GM21825 (cell line): ENCODE measurements around the gene HDAC7.
A peak's percentile ranks its signal among the peaks of the same experiment; 100 is the strongest.

Experiments
- ATAC-seq: cut with Tn5 transposase; IDR thresholded peaks from one replicate; pipeline ENCODE4 v1.9.1; 2021; ENCODE audit warnings: mild to moderate bottlenecking, moderate library complexity; ENCODE audit not compliant: unreplicated experiment

HDAC7 gene

DNA sequence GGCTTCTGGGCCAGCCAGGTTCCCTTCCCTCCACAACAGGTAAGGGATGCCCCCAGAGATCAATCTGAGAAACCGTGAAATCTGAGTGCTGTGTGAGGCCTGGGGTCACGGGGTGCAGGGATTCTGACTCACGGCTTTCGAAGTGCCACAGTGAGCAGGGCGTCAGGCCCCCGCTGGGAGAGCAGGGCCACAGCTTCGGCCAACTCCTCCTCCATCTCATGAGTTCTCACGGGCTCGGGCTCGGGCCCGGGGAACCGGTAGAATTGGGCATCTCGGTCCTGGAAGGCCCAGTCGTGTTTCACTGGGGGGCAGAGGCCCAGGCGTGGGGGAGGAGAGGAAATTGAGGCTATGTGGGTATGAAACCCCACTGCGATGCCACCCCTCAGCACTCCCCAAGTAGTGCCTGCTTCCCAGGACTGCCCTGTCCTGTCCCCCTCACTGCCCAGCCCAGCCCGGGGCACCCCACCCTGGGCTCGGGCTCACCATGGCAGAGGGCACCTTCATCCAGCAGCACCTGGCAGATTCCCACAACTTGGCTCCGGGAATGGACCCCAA is 68.7 kb downstream of the HDAC7 start:
- no peak for ATAC-seq

DNA sequence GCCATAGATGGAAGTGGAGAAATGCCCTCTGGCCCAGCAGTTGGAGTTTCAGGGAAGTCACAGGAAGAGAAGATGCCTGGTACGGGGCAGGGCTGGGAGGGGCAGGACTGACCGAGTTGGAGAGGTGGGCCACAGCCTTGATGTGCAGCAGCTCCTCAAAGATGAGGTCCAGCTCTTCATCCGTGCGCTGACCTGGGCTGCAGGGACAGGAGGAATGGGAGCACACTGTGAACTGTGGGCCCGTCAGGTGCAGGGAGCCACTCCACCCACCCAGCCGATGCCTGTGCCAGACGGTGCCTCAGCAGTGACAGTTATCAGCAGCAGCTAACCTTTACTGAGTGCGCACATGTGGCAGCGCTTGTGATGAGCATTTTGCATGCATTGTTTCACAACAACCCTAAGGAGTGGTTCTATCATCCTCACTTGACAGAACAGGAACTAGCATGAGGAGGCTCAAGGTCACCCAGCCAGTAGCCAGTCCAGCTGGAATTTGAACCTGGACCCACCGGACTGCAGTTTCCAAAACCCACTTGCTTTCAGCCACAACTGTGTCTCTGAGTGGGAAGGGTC is 69.4 kb downstream of the HDAC7 start:
- ATAC-seq: no peak

DNA sequence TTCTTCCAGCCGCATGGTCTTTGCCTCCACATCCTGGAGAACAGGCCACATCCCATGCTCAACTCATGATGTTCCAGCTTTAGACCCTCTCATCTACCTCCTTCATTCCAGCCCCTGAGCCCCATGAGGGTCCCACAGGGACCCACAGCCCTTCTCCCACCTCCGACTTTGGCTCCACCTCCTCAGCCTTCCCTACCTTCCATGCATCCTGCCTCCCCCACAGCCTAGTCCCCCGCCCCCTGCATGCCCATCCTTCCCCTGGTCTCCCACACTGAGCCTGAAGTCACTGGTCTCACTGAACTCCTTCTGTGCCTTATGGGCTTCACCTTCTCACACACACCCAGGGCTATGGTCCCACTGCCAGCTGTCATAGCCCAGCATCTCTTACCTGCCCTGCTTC is 70.8 kb downstream of the HDAC7 start:
- ATAC-seq: no peak

DNA sequence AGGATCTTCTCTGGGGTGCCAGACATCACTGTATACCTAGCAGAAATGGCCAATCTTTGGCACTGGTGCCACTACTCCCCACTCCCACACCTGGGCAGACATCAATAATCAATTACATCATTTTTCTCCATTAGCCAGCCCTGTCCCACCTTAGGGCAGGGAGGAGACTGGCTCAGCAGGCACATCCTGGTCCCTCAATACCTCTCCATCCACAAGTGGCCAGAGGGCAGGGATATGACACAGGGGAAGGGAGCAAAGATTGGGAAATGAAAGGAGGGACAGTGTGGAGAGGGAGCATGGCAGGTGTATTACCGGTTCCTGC is 71.2 kb downstream of the HDAC7 start:
- ATAC-seq: no peak

DNA sequence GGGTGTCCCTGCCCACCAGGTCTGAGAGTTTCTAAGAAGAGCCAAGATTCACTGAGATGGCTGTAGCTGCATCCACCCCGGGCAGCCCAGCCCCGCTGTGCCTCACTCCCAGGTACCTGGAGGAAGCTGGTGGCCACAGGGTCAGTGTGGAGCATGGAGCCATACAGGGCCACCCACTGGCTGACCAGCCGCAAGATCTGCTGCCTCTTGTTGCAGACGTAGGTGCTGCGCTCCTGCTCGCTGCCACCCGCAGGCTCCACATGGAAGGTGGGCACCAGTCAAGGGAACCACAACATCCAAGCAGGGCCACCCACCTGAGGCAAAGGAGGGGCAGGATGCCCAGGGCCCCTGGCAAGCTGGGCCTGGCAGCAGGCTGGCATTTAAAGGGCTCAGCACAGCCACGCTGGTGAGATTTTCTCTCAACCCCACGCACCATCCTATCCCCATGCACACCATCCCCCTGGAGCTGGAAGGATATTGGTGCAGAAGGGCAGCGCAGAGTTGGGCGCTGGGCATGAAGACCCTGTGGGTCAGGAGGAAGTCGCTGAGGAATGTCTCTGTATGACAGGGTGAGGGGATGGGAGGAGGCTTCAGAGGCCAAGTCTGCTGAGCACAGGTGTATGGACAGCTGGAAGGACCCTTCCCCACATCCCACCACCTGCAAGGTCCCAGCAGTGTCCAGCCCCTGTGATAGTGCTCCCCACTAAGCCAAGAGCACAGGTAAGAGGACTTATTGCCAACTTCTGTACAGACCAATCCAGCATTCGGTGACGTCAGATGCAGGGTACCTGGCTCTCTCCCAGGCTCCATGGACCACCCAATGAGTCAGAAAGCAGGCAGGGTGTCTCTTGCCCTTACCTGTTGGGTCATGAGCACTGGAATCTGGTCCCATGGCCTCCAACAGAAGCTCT is 71.9 kb downstream of the HDAC7 start:
- peak; percentile 13 for ATAC-seq

DNA sequence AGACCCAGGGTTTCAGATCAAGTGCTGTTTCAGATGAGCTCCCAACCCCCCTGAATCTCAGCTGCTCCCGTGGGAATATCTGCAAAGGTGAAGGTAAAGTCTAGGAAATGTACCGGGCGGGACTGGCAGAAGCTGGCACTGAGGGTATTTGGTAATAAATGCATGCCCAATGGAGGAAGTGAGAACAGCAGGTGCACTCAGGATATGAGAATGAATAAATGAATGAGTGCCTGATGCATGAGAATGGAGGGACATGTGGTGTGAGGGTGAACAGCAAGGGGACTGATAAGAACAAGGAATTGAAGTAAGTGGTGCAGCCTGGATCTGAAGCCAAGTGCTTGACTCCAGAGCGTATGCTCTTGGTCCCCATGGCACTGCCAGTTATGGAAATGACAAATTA is 72.6 kb downstream of the HDAC7 start:
- ATAC-seq: peak; percentile 41

DNA sequence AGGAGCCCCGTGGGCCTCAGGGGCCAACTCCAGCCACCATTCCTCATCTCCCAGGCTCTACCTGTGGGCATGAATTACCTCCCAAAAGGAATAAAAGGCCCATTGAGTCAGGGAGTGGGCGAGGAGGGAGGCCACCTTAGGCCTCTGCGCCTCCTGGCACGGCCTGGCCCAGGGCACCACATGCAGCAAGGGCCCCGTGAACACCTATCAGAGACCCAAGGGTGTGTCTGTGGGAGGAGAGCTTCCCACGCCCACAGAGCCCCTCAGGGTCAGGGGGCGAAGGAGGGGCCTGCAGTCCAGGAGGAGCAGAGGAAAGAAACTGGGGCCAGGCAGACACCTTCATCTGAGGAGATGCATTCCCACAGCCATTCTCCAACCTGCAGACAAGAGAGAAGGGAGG is 73.2 kb downstream of the HDAC7 start:
- no peak for ATAC-seq

DNA sequence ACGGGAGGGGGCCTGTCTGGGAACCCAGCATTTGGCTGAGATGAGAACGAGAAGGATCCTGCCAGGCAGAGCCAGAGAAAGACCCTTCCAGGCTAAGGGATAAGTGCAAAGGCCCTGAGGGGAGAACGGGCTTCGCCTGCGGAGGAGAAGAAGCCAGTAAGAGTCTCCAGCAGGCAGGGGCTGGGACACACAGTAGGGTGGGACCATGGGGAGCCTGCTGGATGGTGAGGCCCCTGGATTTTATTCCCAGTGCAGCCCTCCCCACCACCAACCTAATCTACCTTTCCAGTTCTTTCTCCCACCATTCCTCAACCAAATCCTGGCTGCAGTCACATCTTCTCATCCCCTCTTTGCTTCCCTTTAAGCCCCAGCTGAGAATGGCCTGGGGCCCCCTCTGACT is 73.6 kb downstream of the HDAC7 start:
- ATAC-seq: no peak

DNA sequence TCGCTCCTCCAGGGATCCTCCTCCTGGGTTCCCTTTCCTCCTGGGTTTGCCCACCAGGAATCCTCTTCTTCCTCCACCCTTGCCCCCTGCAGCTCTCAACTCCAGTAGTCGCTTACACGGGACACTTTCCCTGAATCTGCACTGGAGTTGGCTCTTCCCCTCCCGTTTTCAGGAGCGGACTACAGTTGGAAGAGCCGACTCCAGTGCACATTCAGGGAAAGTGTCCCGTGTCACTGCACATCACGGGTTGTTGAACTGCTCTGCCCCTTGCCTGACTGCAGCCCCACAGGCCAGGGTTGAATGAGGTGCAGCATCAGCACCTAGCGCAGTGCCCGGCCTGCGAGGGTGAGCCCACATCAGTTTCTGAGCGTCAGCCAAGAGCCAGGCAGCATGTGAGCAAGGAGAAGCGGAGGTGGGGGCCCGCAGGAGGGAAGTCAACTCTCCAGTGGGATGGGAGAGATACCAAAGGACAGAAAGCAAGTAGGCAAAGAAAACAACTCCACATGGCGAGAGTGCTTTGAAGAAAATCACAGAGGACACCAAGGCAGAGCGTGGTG is 74.1 kb downstream of the HDAC7 start:
- no peak for ATAC-seq

DNA sequence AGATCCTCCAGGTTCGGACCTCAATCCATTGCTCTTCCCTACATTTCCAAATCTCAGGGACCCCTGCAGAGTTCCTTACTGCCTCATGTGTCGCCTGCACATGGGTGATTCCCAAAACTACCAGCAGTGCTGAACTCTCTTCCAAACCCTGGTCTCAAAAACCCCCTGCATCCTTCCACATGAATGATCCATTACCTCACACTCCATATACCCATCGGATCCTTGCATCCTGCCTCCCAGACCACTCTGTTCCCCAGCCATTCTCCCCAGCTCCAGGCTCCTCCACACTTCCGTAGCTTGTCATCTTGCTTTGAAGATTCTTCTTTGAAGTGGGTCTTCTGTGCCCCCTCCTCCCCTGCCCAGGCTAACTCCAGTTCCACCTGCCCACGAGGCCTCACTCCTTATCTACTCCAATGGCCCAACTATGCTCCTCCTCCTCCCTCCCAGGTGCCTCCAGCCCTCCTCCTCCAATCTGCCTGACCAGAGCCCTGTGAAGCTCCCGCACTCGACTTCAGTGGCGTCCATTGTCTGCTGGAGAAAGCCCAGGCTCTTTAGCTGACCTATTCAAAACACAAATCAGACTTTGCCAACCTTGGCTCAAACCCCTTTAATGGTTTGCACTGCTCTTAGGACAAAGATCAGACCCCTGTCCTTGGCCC is 74.8 kb downstream of the HDAC7 start:
- ATAC-seq: no peak

DNA sequence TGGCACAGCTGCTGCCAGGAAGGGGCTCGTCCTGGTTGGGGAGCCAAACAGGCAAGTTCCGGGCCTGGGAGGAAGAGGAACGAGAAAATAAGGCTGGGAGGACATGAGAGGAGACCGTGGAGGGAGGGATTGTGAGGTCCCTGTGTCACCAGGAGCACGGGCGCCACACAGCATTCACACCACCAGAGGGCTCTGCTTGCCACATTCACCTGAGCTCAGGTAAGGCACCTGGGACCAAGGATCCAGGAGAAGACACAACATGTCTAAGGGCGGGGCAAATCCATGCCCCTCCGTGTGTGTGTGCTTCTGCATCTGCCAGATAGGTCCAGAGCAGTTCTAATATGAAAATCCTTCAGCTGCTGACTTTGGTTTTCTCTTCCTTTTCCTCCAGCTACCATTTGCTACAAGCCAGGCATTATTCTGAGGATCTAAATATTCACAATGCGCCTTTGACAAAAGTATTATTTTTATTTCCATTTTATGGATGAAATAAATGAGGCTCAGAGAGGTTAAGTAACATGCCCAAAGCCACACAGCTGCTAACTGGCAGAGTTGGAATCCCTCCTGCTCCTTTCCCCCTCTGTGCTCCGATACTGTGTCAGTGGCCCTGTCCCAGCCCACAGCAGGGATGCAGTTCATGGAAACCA is 75.6 kb downstream of the HDAC7 start:
- ATAC-seq: no peak

DNA sequence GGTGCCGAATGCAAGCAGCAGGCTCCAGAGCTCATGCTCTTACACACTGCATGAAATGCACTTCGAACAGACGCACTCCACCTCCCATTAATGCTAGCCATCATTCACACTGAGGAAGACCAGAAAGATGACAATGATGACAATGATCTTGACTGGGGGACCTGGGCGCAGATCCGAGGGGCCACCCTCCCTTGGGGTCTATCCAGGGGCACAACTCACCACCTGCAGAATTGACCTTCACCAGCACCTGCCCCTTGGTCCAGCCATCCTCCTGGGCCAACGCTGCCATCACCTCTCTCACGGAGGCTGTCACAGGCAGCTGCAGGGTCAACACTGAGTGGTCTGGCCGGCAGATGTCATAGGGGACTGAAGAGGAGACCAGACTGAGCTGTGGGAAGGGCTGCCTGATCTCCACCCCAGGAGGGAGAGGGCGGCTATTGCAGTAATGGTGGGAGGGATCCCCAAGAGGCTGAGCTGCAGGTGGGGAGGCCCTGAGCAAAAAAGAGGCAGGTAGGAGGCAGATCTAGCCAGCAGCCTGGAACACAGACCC is 76.3 kb downstream of the HDAC7 start:
- ATAC-seq: no peak

DNA sequence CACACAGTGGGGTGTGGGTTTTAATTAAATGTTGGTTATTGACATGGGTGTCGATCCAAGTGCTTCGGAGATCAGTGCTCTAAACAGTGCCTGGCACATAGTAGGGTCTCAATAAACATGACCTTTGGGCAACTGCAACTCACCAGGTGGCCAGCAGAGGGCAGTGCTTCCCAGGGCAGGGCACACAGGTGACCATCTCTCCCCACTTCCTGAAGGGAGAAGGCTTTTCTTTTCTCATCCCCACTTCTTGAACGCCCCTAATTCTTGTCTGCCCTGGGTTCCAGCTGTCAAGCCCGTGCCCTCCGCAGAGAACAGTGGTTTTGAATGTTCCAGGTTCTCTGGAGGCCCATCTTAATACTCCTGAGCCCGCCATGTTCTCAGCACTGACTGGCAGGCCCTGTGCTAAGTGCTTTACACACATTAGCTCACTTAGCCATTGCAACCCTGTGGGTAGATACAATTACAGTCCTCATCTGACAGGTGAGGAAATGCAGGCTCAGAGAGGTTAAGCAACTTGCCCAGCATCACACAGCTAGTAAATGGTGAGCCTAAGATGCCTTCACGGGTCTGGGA is 77.4 kb downstream of the HDAC7 start:
- no peak for ATAC-seq

DNA sequence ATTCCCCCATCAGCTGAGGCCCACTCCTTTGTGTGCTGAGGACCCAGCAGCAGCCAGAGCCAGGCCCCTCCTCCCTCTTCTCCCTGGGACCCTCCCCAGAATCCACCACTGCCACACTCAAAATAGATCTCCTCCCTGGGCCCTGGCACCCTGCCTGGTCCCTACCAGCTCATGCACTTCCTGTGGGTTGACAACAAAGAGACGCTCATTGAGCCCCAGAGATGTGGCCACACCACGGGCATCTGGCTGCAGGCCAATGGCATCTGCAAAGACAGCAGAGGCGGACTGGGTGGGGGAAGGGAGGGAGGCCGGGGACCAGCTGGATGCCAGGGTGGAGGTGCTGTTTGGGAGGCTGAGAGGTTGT is 78.4 kb downstream of the HDAC7 start:
- ATAC-seq: no peak

DNA sequence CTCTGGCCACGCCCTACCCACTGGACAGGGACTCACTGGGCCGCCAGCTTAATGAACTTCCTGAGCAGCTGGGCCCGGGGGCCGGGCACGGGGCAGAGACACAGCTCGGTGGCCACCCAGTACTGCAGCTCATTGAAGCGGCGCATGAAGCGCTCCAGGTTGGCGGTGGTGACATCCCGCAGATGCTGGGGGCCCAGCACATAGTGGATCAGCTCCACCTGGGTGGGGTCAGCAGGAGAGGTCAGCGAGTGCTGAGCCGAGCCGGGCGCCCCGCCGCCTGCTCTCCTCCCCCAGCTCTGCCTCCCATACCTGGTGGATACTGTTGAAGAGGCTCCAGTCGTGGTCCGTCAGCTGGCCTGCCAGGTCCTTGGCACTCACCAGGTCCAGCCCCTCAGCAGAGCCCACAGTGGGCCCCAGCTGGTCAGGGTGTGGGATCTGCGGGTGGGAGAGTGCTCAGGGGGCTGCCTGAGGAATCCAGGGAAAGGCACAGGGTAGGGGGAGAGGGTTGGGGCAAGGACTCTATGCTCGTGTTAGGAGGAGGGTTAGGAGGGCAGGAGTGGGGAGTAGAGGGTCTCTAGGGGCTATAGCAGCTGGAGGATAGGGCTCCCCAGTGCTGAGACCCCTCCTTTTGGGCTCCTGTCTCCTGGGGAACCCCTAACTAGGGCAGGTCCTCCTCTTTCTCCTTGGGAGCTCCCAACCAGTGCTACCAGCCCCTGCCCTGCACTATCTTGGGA is 78.9 kb downstream of the HDAC7 start:
- peak; percentile 50 for ATAC-seq

DNA sequence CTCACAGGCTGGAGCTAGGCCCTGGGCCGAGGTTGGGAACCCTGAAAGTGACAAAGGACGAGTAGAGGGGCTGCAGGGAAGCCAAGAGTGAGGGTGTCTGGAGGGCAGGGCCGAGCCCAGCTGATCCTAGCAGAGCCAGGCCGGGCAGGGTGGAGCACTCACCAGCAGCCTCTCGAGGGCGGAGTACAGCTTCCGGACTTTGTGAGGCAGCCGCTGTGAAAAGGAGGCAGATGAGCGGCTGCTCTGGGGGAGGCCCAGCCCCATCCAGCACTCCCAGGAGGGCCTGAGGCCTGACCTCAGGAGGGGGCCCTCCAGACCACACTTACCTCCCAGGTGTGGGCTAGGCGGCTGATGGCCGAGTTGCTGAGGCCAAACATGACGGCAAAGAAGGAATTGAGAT is 79.7 kb downstream of the HDAC7 start:
- peak; percentile 64 for ATAC-seq

DNA sequence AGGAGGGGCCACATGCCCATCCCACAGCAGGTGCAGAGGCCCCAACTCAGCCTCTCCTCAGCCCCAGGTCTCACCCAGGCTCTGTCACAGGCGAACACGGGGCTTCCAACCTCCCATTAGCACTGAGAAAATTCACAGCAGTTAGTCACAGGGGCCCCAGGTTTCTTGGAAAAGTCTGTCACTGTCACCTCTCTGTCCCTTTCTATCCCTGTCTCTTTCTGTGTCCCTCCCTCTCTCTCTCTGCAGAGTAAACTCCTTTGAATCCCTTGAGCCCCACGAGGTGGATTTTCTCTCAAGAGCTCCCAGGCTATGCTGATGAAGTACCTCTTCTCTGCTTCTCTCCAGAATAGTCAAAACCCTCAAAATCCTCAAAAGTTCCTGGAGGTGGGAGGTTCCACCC is 80.4 kb downstream of the HDAC7 start:
- ATAC-seq: no peak

DNA sequence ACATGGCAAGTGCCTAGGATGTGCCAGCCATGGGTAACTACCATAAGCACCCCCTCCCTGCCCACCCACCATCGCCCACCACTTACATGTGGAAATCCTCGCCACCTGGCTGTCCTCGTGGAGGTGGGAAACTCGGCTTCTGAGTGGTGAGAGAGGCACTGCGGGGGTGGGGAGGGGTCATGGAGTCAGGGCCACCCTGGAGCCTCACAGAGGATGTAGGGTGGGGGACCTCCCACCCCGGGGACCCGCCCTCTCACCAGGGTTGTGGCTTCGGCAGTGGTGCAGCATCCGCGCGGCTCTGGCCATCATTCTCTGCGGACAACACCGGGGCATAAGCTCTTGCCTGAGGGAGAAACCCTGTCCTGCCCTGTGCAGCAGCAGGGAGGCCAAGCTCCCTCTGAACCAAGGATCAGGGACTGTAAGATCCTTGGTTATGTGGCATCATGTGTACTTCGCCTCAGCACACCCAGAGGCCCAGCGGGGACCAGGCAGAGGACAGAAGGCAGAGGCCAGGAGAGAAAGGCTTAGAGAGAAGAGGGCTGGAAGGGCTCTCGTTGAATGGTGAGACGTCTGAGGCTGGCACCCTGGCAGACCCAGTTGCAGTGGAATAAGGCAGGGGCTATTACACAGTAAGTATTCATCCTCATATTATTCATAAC is 81.6 kb downstream of the HDAC7 start:
- no peak for ATAC-seq
